Ascending aorta (tissue), 2 donors: ENCODE results near the gene LRP1B. TPM values are rescaled to one million over a fixed set of nuclear protein-coding genes. Genes with fewer than 3 reads are reported as not detected.

ENCODE experiments used
- DNase-seq, 2 donors: peaks; one replicate each; pipeline ENCODE4 v3.0.0-alpha.2; 2019; ENCODE audit warnings: low spot score in 2 of 2
- H3K27ac ChIP-seq, 2 donors: fragments of 200-600 bp; sonication (generic); one replicate each; pipeline ENCODE4 v1.5.1; 2016 to 2017; ENCODE audit warnings: mild to moderate bottlenecking in 1 of 2
- H3K27me3 ChIP-seq: fragments of 200-600 bp; sonication (generic); one replicate; pipeline ENCODE4 v1.5.1; 2017
- H3K36me3 ChIP-seq, 2 donors: fragments of 200-600 bp; sonication (generic); one replicate each; pipeline ENCODE4 v1.5.1; 2016
- H3K4me1 ChIP-seq, 2 donors: fragments of 200-600 bp; sonication (generic); one replicate each; pipeline ENCODE4 v1.5.1; 2016 to 2017; ENCODE audit warnings: mild to moderate bottlenecking in 1 of 2
- H3K4me3 ChIP-seq, 2 donors: fragments of 200-600 bp; sonication (generic); one replicate each; pipeline ENCODE4 v1.5.1; 2016 to 2017; ENCODE audit warnings: mild to moderate bottlenecking in 1 of 2
- H3K9me3 ChIP-seq, 2 donors: fragments of 200-600 bp; sonication (generic); one replicate each; pipeline ENCODE4 v1.5.1; 2016
- CTCF ChIP-seq, 3 experiments: fragments of 200-600 bp in 2 of 3; fragments of 450-650 bp in 1 of 3; sonication (generic) in 2 of 3; IDR thresholded peaks; one replicate each; pipeline ENCODE4 v1.5.1; 2016 to 2019; ENCODE audit warnings: antibody characterized with exemption in 3 of 3, mild to moderate bottlenecking in 1 of 3, moderate library complexity in 1 of 3
- intact Hi-C: fragments of 100-400 bp; cut with DNase I; formaldehyde crosslinking; loops from one replicate; pipeline ENCODE4 v1.15.1; 2023
- total RNA-seq: library from RNA; depleted of rRNA; stranded (reverse); fragments of >200 nt; gene quantifications from one replicate; pipeline ENCODE4 v1.1.0, GENCODE V29; 2016

Gene LRP1B
- total RNA-seq, 1 donor from 2014 or later, result not detected

GRCh38 chr2:141458351-141458750 is 672.5 kb downstream of the LRP1B start:
- Histone ChIP-seq H3K27ac (no peak overlapping the region), H3K4me3 (no peak overlapping the region), H3K36me3 (no peaks in the 10 kb centered on the region), H3K4me1 (no peaks in the 10 kb centered on the region), H3K9me3 (no peaks in the 10 kb centered on the region), H3K27me3 (no peaks in the 10 kb centered on the region)
- no peak for DNase-seq
- intact Hi-C loops, result no loop called here
- TF ChIP-seq CTCF (IDR thresholded peaks at IDR 0.05), result no peak

GRCh38 chr2:141455877-141456276 is 674.9 kb downstream of the LRP1B start:
- no peaks in the 10 kb centered on the region for H3K36me3 ChIP-seq
- H3K27me3 ChIP-seq, result no peaks in the 10 kb centered on the region
- H3K27ac ChIP-seq, result no peak overlapping the region
- no peak for DNase-seq
- no peaks in the 10 kb centered on the region for H3K4me1 ChIP-seq
- no peaks in the 10 kb centered on the region for H3K9me3 ChIP-seq
- no peak overlapping the region for H3K4me3 ChIP-seq
- TF ChIP-seq CTCF (IDR thresholded peaks at IDR 0.05), result no peak
- intact Hi-C loops, result no loop called here

- no peak overlapping the region for H3K27ac ChIP-seq
- no peaks in the 10 kb centered on the region for H3K4me1 ChIP-seq
- no peak overlapping the region for H3K4me3 ChIP-seq
- H3K36me3 ChIP-seq, result no peaks in the 10 kb centered on the region
- no peak for DNase-seq
- no peaks in the 10 kb centered on the region for H3K27me3 ChIP-seq
- intact Hi-C loops, result no loop called here
- no peak for TF ChIP-seq CTCF (IDR thresholded peaks at IDR 0.05)
- H3K9me3 ChIP-seq, result no peaks in the 10 kb centered on the region
Observed at GRCh38 chr2:141455211-141455826, 675.5 kb downstream of the LRP1B start.

GRCh38 chr2:141440072-141440635 is 690.7 kb downstream of the LRP1B start:
- H3K4me1 ChIP-seq, result no peaks in the 10 kb centered on the region
- H3K4me3 ChIP-seq, result no peak overlapping the region
- H3K36me3 ChIP-seq, result no peaks in the 10 kb centered on the region
- H3K27me3 ChIP-seq, result no peaks in the 10 kb centered on the region
- no peak for TF ChIP-seq CTCF (IDR thresholded peaks at IDR 0.05)
- no peak for DNase-seq
- no peaks in the 10 kb centered on the region for H3K9me3 ChIP-seq
- intact Hi-C loops, result no loop called here
- no peak overlapping the region for H3K27ac ChIP-seq

- DNase-seq, result no peak
- intact Hi-C loops, result no loop called here
- no peak for TF ChIP-seq CTCF (IDR thresholded peaks at IDR 0.05)
- H3K9me3 ChIP-seq, result no peaks in the 10 kb centered on the region
- no peaks in the 10 kb centered on the region for H3K27me3 ChIP-seq
- H3K27ac ChIP-seq, result no peak overlapping the region
- H3K36me3 ChIP-seq, result no peaks in the 10 kb centered on the region
- H3K4me1 ChIP-seq, result no peaks in the 10 kb centered on the region
- no peak overlapping the region for H3K4me3 ChIP-seq
Observed at GRCh38 chr2:141439524-141439923, 691.3 kb downstream of the LRP1B start.
